Right ventricle myocardium superior (tissue), 1 donor: ENCODE data around the gene ESPN. TPM values are rescaled to one million over a fixed set of nuclear protein-coding genes. Genes with fewer than 3 reads are reported as not detected.

Experiments
- ATAC-seq: fragments of 200-7000 bp; cut with Tn5 transposase; one replicate; pipeline ENCODE4 v1.9.1; 2020; ENCODE audit warnings: mild to moderate bottlenecking; ENCODE audit not compliant: poor library complexity
- DNase-seq: peaks from one replicate; pipeline ENCODE4 v3.0.0-alpha.2; 2020
- intact Hi-C: fragments of 100-400 bp; cut with DNase I; formaldehyde crosslinking; loops from one replicate; pipeline ENCODE4 v1.11.2; 2022
- total RNA-seq: library from RNA; stranded (reverse); fragmentation: NEBNext Ultra II Directional; extraction: Animal tissue kit (Norgen Biotek cat#: 25700); gene quantifications from one replicate; pipeline ENCODE4 v1.2.1, GENCODE V29; 2021
- donor health status: DM: no; HTN: yes; CAD: no; lungs with severe emphysema.

The ESPN gene
- total RNA-seq, 1 donor from 2014 or later, result 0.56 TPM

DNA sequence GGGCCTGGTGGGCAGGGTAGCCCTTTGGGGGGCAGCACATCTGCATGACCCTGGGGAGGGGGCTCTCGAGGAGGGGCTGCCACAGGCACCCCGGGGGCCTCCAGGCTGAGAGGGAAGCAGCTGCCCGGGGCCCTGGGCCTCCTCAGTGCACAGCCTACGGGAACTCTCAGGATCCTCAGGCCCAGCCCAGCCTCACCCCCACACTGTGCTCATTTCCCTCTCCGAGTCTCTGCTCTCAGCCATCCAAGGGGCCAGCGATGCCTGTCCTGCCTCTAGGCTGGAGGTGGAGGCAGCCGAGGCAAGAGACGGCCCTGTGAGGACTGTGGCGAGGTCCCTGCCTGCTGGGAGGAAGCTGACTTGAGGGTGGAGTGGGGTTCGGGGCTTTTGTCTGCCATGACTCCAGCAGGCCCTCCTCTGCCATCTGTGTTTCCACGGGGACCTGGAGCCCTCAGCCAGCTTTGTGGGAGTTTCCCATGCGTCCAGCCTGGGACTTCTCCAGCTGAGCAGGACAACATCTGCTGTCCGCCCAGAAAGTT, 74.1 kb downstream of the ESPN start:
- ATAC-seq (no peak), DNase-seq (no peak)
- intact Hi-C loops, result no loop called here

DNA sequence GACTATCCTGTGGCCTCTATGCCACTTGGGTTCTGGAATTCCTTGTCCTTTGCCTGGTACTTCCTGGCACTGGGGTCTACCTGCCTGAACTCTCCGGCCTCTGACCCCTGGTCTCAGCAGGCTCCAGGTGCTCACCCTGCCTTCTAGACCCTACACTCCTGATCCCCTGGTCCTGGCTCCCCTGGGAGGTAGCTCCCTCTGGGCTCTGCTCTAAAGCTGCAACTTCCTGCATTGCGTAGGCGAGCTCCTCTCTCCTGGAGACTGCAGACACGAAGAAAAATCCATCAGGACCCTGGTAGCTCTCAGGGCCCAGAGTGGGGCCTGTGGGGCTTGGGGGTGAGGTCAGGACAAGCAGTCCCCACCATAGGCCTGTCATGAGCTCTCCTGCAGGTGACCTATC, 74.7 kb downstream of the ESPN start:
- intact Hi-C loops, result no loop called here
- ATAC-seq, result no peak
- DNase-seq, result no peak

GRCh38 chr1:6500544-6501278, 76.1 kb downstream of the ESPN start:
- no peak for ATAC-seq
- intact Hi-C loops, result no loop called here
- DNase-seq, result no peak

DNA sequence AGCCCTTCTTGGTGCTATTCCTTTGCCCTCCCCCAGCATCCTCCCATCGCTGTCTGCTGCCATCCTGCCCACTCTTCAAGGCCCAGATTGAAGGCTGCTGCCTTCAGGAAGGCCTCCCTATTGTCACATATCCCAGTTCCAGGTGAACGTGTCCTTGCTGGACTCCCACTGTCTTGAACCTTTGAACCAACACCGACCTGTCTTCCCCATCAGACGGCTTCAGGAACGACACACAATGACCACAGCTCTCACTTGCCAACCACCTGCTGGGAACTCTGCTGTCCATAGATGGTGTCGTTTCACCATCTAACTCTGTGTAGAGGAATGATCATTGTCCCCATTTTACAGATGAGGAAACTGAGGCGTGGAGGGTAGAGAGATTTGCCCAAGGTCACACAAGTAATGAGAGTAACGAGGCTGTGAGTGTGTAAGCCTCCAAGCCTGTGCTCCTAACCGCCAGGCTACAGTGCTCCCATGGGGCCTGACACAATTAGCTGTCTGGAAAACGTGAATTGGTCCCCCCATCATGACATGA, 76.8 kb downstream of the ESPN start:
- intact Hi-C loops, result no loop called here
- DNase-seq, result no peak

GRCh38 chr1:6502000-6502891, 77.7 kb downstream of the ESPN start:
- intact Hi-C loops, result no loop called here
- ATAC-seq, result peak; percentile 84
- peak; percentile 93 for DNase-seq

More for the DNA sequence above, 76.8 kb downstream of the ESPN start:
- ATAC-seq, result no peak

DNA sequence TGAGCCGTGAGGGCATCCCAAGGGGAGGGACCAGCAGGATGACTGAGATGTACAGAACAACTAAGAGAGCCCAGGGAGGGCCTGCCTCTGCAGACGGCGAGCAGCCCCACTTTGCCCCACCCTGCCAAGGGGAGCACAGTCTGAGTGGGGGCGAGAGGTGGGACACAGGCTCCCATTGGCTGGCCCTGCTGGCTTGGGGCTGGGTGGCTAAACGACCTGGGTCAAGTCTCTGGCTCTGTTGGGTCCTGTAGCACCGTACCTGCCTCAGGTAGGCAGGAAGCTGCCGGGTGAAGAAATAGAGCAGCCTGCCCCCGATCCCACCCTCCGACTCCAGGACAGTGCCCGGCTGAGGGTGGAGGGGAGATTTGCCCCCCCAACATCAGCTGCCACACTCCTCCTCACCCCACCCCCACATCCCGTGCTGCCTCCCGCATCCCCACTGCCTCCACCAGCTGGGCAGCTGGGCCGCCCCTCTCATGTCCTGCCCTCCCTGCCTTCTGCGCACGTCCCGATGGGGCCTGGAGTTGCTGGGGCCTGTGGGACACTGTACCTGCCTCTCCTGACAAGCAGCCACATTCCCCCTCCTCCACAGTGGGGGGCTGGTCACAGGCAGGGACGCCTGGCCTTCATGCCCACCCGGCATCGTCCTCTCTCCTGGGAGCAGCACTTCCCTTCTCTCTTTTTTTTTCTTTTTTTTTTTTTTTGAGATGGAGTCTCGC, 79.5 kb downstream of the ESPN start:
- DNase-seq (no peak), ATAC-seq (no peak)
- intact Hi-C loops, result no loop called here

DNA sequence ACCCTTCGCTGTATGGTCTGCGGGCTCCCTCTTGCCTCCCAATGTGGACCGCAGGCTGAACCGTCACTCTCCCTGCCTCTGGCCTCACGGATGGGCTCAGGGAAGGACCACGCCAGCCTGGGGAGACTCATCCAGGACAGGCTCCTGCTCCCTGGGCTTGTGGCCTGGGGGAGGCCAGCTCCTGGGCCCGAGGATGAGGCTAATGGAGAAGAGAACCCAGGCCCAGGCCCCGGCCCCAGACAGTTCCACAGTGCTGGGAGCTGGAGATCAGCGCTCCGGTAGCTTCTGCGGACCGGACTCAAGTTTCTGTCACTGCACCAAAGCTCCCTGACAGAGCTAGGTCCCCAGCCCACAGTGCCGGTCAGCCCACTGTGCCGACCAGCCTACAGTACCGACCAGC, 80.3 kb downstream of the ESPN start:
- DNase-seq (no peak), ATAC-seq (no peak)
- intact Hi-C loops, result no loop called here

DNA sequence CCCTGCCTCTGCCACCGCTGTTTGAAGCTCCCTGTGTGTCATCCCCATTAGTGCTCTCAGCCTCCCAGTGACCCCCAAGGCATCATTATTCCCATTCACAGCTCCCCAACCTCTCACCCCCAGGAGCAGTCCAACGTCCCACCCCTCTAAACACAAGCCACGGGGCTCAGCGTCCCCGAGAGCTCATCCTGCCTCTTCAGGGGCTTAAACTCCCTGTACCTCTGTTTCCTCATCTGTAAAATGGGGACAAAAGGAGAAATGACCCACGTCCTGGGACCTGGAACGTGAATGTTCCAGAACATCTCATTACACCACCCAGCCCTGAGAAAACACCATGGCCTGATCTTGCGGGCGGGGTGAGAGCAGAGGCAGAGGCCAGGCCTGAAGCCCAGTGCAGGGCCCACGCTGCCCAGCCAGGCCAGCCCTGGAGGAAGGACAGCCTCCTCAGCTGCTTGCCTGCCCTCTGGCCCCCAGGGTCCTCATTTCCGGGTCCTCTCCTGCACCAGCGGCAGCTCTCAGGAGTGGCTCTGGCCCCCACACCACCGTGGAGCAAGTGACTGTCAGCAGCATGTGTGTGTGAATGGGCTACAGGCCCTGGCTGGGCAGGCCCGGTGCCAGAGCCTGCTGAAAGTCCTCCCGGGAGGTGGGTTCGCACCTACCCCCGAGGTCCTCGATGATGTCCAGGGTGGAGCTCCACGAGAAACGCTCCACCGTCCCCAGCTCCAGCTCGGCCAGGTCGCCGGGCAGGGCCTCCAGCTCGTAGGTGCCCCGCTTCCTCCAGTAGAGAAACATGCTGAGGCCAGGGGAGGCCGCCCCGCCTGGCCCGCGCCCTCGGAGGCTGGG, 81.0 kb downstream of the ESPN start:
- no peak for DNase-seq
- intact Hi-C loops, result no loop called here
- ATAC-seq, result no peak

GRCh38 chr1:6506210-6507036, 81.8 kb downstream of the ESPN start:
- intact Hi-C loops, result no loop called here
- no peak for ATAC-seq
- no peak for DNase-seq

- no peak for DNase-seq
- no peak for ATAC-seq
- intact Hi-C loops, result no loop called here
These were observed 82.5 kb downstream of the ESPN start for GRCh38 chr1:6507037-6507428.

DNA sequence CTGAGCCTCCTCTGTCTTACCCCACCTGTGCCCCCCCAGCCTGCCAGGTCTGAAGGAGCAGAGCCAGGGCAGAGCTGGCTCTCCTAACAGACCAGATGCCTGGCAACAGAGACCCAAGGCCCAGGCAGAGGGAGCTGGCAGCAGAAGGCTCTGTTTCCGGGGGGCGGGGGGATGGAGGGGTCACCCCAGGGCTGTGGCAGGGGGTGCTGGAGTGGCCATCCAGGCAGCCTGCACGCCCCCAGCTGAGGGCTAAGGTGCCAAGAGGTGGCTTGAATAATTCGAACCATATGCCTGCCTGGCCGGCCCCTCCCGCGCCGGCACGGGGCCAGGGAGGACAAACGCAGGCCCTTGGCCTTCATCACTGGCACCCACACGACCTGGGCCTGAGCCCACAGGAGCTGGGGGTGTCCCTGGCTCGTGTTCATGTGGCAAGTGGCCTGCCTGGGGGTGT, 82.9 kb downstream of the ESPN start:
- intact Hi-C loops, result no loop called here
- ATAC-seq, result peak; percentile 6
- no peak for DNase-seq

- DNase-seq, result no peak
- intact Hi-C loops, result no loop called here
- no peak for ATAC-seq
These were observed 83.7 kb downstream of the ESPN start for GRCh38 chr1:6508154-6508815.

DNA sequence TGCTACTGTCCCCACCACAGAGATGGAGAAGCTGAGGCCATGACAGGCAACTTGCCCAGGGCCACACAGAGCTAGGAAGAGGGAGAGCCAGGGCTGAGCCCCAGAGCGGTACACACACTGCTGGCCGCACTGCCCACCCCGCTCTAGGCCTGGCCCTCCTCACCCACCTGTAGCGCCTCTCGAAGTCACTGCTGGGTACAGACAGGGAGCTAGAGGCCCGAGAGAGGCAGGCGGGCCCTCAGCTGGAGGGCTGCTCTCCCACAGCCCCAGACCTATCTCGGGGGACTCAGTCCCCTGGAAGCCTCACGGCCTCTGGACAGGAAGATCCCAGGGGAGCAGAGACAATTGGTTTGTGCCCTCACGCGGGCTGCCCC, 84.2 kb downstream of the ESPN start:
- DNase-seq, result no peak
- intact Hi-C loops, result no loop called here
- no peak for ATAC-seq

GRCh38 chr1:6509220-6509918, 84.8 kb downstream of the ESPN start:
- intact Hi-C loops, result no loop called here
- DNase-seq, result no peak
- ATAC-seq, result peak; percentile 24

DNA sequence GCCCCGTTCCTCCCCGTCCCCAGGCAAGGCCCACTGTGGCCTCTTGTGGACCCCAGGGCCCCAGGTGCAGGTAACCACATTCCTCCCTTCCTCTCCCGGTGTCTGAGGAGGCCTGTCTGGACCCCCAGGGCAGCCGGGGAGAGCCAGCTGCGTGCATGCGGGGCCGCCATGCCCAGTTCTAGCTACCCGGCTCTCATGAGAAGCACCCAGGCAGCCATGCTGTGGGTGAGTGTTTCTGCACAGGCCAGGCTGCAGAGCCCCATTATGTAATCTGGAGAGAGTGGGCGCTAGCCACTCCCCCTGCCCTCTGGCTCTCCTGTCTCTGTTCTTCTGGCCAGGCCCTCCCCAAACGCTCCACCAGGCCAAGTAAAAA, 85.3 kb downstream of the ESPN start:
- DNase-seq (no peak), ATAC-seq (peak; percentile 55)
- intact Hi-C loops, result no loop called here

- ATAC-seq (no peak), DNase-seq (no peak)
- intact Hi-C loops, result no loop called here
These were observed 85.9 kb downstream of the ESPN start for GRCh38 chr1:6510493-6510892.
